HCT116 (cell line): ENCODE measurements around the gene GNPTAB.

ENCODE experiments used
- EZH2 ChIP-seq: fragments of 200-600 bp; sonication (generic); IDR thresholded peaks from 2 replicates; pipeline ENCODE4 v1.6.1; 2017; ENCODE audit warnings: antibody characterized with exemption, mixed run types
- JUND ChIP-seq: IDR thresholded peaks from 2 replicates; pipeline ENCODE4 v1.6.1; 2012
- POLR2A ChIP-seq: IDR thresholded peaks from 2 replicates; pipeline ENCODE4 v1.7.0; 2011; ENCODE audit warnings: borderline replicate concordance; ENCODE audit not compliant: insufficient read depth, insufficient read length; ENCODE audit errors: extremely low read depth
- RAD21 ChIP-seq: IDR thresholded peaks from 2 replicates; pipeline ENCODE4 v1.6.1; 2012; ENCODE audit warnings: low read depth, mild to moderate bottlenecking

DNA sequence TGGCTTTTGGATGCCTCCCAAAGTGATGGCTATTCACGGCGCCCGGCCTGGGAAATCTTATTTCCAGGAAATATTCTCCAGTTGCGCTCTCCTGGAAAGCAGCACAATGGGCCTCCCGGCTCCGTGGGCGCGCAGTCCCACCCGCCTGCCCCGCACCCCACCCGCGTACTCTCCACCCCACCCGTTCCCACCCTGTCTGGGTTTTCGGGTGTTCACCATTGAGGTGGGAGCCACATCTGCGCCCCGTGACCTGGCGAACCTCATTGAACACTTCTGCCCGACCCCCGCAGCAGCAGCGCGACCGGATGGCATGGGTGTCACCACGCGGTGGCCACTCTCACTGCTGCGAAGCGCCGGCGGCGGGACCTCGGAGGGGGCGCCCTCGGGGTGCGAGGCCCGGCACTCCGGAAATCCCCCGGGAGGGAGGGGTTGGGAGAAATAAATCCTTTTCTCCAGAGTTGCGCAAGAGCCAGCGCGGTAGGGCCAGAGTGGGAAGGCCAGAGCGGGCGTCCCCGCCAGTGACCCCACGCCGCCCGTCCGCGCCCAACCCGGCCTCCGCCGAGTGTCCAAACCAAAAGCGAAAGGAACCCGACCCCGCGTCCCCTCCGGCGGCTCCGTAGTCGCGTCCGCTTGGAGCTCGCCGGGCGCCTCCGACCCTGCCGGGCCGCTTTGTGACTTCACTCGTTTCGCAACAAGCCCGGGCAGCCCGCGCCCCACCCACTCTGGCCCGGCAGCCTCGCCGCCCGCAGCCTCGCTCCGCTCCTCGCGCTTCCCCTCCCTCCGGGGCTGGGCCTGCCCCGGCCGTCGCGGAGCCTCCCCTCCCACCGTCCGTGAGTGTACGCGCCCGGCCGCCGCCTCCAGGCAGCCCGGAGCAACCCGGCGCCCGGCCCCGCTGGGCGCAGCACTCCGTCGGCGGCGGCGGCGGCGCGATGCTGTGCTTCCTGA, 46.4 kb upstream of the GNPTAB start, which contains the start of gene DRAM1:
- TF ChIP-seq RAD21 (peak; percentile 12; the same call in 1 of the 2 replicates), EZH2 (no peak), POLR2A (peak; percentile 69), JUND (peak; percentile 62; the same call in 1 of the 2 replicates)
